ENCODE data around the gene CCDC17.
"Not testable (repeated sequence)": the region's sequence is repeated elsewhere in the genome, so short reads cannot be mapped to it uniquely, and the experiment has no call there.

CCDC17 gene

GRCh38 chr1:45608175-45609156 is 15.4 kb downstream of the CCDC17 start:
- Histone ChIP-seq H3K36me3 (ENCODE audit: control insufficient read depth in 1 of 2, insufficient read depth in 2 of 2, low read length in 2 of 2) (peaks cover 10 to 56% of the 10 kb centered on the region in 2 donors), H3K4me1 (ENCODE audit: control insufficient read depth in 1 of 2, insufficient read depth in 2 of 2, low read length in 2 of 2) (no peaks in the 10 kb centered on the region), H3K9ac (ENCODE audit: low read depth in 1 of 2, low read length in 2 of 2) (no peak overlapping the region), H3K4me3 (ENCODE audit: low read depth in 1 of 2, low read length in 2 of 2) (no peak overlapping the region), H3K27me3 (ENCODE audit: control insufficient read depth in 1 of 2, insufficient read depth in 2 of 2, low read length in 2 of 2) (no peaks in the 10 kb centered on the region), H3K27ac (ENCODE audit: low read depth, low read length) (no peak overlapping the region), H3K9me3 (ENCODE audit: control insufficient read depth in 1 of 2, low read length in 2 of 2) (no peaks in the 10 kb centered on the region)

GRCh38 chr1:45607404-45608074 is 16.3 kb downstream of the CCDC17 start:
- H3K27me3 ChIP-seq (ENCODE audit: control insufficient read depth in 1 of 2, insufficient read depth in 2 of 2, low read length in 2 of 2), result no peaks in the 10 kb centered on the region

GRCh38 chr1:45604239-45604638 is 19.6 kb downstream of the CCDC17 start:
- Histone ChIP-seq H3K9me3 (ENCODE audit: control insufficient read depth in 1 of 2, low read length in 2 of 2) (no peaks in the 10 kb centered on the region), H3K4me1 (ENCODE audit: control insufficient read depth in 1 of 2, insufficient read depth in 2 of 2, low read length in 2 of 2) (peaks cover 0 to 5% of the 10 kb centered on the region in 2 donors), H3K36me3 (ENCODE audit: control insufficient read depth in 1 of 2, insufficient read depth in 2 of 2, low read length in 2 of 2) (peaks cover 10 to 45% of the 10 kb centered on the region in 2 donors), H3K9ac (ENCODE audit: low read depth in 1 of 2, low read length in 2 of 2) (no peak overlapping the region), H3K27ac (ENCODE audit: low read depth, low read length) (no peak overlapping the region), H3K27me3 (ENCODE audit: control insufficient read depth in 1 of 2, insufficient read depth in 2 of 2, low read length in 2 of 2) (no peaks in the 10 kb centered on the region), H3K4me3 (ENCODE audit: low read depth in 1 of 2, low read length in 2 of 2) (no peak overlapping the region)

More at GRCh38 chr1:45607404-45608074, 16.3 kb downstream of the CCDC17 start:
- no peaks in the 10 kb centered on the region for H3K4me1 ChIP-seq (ENCODE audit: control insufficient read depth in 1 of 2, insufficient read depth in 2 of 2, low read length in 2 of 2)
- H3K4me3 ChIP-seq (ENCODE audit: low read depth in 1 of 2, low read length in 2 of 2), result no peak overlapping the region
- peaks cover 10 to 57% of the 10 kb centered on the region in 2 donors for H3K36me3 ChIP-seq (ENCODE audit: control insufficient read depth in 1 of 2, insufficient read depth in 2 of 2, low read length in 2 of 2)
- H3K9ac ChIP-seq (ENCODE audit: low read depth in 1 of 2, low read length in 2 of 2), result no peak overlapping the region
- no peak overlapping the region for H3K27ac ChIP-seq (ENCODE audit: low read depth, low read length)
- H3K9me3 ChIP-seq (ENCODE audit: control insufficient read depth in 1 of 2, low read length in 2 of 2), result no peaks in the 10 kb centered on the region

- H3K4me1 ChIP-seq (ENCODE audit: control insufficient read depth in 1 of 2, insufficient read depth in 2 of 2, low read length in 2 of 2); H3K4me3 ChIP-seq (ENCODE audit: low read depth in 1 of 2, low read length in 2 of 2); H3K27ac ChIP-seq (ENCODE audit: low read depth, low read length); H3K9ac ChIP-seq (ENCODE audit: low read depth in 1 of 2, low read length in 2 of 2); H3K9me3 ChIP-seq (ENCODE audit: control insufficient read depth in 1 of 2, low read length in 2 of 2); H3K27me3 ChIP-seq (ENCODE audit: control insufficient read depth in 1 of 2, insufficient read depth in 2 of 2, low read length in 2 of 2): not testable (repeated sequence)
- peaks cover 2 to 38% of the 10 kb centered on the region in 2 donors for H3K36me3 ChIP-seq (ENCODE audit: control insufficient read depth in 1 of 2, insufficient read depth in 2 of 2, low read length in 2 of 2)
These were observed 27.1 kb downstream of the CCDC17 start for GRCh38 chr1:45596765-45597164.

- H3K36me3 ChIP-seq (ENCODE audit: control insufficient read depth in 1 of 2, insufficient read depth in 2 of 2, low read length in 2 of 2), result peaks cover 2 to 38% of the 10 kb centered on the region in 2 donors
- H3K4me1 ChIP-seq (ENCODE audit: control insufficient read depth in 1 of 2, insufficient read depth in 2 of 2, low read length in 2 of 2), result no peaks in the 10 kb centered on the region
- H3K27me3 ChIP-seq (ENCODE audit: control insufficient read depth in 1 of 2, insufficient read depth in 2 of 2, low read length in 2 of 2), result no peaks in the 10 kb centered on the region
- no peak overlapping the region for H3K4me3 ChIP-seq (ENCODE audit: low read depth in 1 of 2, low read length in 2 of 2)
- H3K9me3 ChIP-seq (ENCODE audit: control insufficient read depth in 1 of 2, low read length in 2 of 2), result no peaks in the 10 kb centered on the region
- H3K27ac ChIP-seq (ENCODE audit: low read depth, low read length), result no peak overlapping the region
- no peak overlapping the region for H3K9ac ChIP-seq (ENCODE audit: low read depth in 1 of 2, low read length in 2 of 2)
These were observed 29.4 kb downstream of the CCDC17 start for GRCh38 chr1:45594412-45594811.

- H3K9ac ChIP-seq (ENCODE audit: low read depth in 1 of 2, low read length in 2 of 2), result no peak overlapping the region
- peaks cover 0 to 21% of the 10 kb centered on the region in 2 donors for H3K36me3 ChIP-seq (ENCODE audit: control insufficient read depth in 1 of 2, insufficient read depth in 2 of 2, low read length in 2 of 2)
- H3K27ac ChIP-seq (ENCODE audit: low read depth, low read length), result no peak overlapping the region
- no peaks in the 10 kb centered on the region for H3K27me3 ChIP-seq (ENCODE audit: control insufficient read depth in 1 of 2, insufficient read depth in 2 of 2, low read length in 2 of 2)
- no peaks in the 10 kb centered on the region for H3K9me3 ChIP-seq (ENCODE audit: control insufficient read depth in 1 of 2, low read length in 2 of 2)
- H3K4me3 ChIP-seq (ENCODE audit: low read depth in 1 of 2, low read length in 2 of 2), result peak overlapping the region in 1 of 2 donors; percentile 43
- peaks cover 17 to 22% of the 10 kb centered on the region in 2 donors for H3K4me1 ChIP-seq (ENCODE audit: control insufficient read depth in 1 of 2, insufficient read depth in 2 of 2, low read length in 2 of 2)
These were observed 34.0 kb downstream of the CCDC17 start for GRCh38 chr1:45589861-45590260.

- H3K9me3 ChIP-seq (ENCODE audit: control insufficient read depth in 1 of 2, low read length in 2 of 2), result no peaks in the 10 kb centered on the region
- H3K36me3 ChIP-seq (ENCODE audit: control insufficient read depth in 1 of 2, insufficient read depth in 2 of 2, low read length in 2 of 2), result no peaks in the 10 kb centered on the region
- no peaks in the 10 kb centered on the region for H3K27me3 ChIP-seq (ENCODE audit: control insufficient read depth in 1 of 2, insufficient read depth in 2 of 2, low read length in 2 of 2)
- H3K4me1 ChIP-seq (ENCODE audit: control insufficient read depth in 1 of 2, insufficient read depth in 2 of 2, low read length in 2 of 2), result peaks cover 17 to 25% of the 10 kb centered on the region in 2 donors
- no peak overlapping the region for H3K27ac ChIP-seq (ENCODE audit: low read depth, low read length)
- H3K4me3 ChIP-seq (ENCODE audit: low read depth in 1 of 2, low read length in 2 of 2), result peak overlapping the region; percentile 12 to 44
- H3K9ac ChIP-seq (ENCODE audit: low read depth in 1 of 2, low read length in 2 of 2), result no peak overlapping the region
These were observed 37.1 kb downstream of the CCDC17 start for GRCh38 chr1:45586769-45587168.

- H3K9ac ChIP-seq (ENCODE audit: low read depth in 1 of 2, low read length in 2 of 2), result peak overlapping the region in 1 of 2 donors; percentile 71
- no peaks in the 10 kb centered on the region for H3K27me3 ChIP-seq (ENCODE audit: control insufficient read depth in 1 of 2, insufficient read depth in 2 of 2, low read length in 2 of 2)
- no peak overlapping the region for H3K27ac ChIP-seq (ENCODE audit: low read depth, low read length)
- H3K4me3 ChIP-seq (ENCODE audit: low read depth in 1 of 2, low read length in 2 of 2), result peak overlapping the region; percentile 100
- no peaks in the 10 kb centered on the region for H3K9me3 ChIP-seq (ENCODE audit: control insufficient read depth in 1 of 2, low read length in 2 of 2)
- peaks cover 17 to 25% of the 10 kb centered on the region in 2 donors for H3K4me1 ChIP-seq (ENCODE audit: control insufficient read depth in 1 of 2, insufficient read depth in 2 of 2, low read length in 2 of 2)
- no peaks in the 10 kb centered on the region for H3K36me3 ChIP-seq (ENCODE audit: control insufficient read depth in 1 of 2, insufficient read depth in 2 of 2, low read length in 2 of 2)
These were observed 38.3 kb downstream of the CCDC17 start for GRCh38 chr1:45585496-45586075.

- peak overlapping the region; percentile 100 for H3K4me3 ChIP-seq (ENCODE audit: low read depth in 1 of 2, low read length in 2 of 2)
- no peaks in the 10 kb centered on the region for H3K9me3 ChIP-seq (ENCODE audit: control insufficient read depth in 1 of 2, low read length in 2 of 2)
- peak overlapping the region; percentile 1 for H3K27ac ChIP-seq (ENCODE audit: low read depth, low read length)
- H3K36me3 ChIP-seq (ENCODE audit: control insufficient read depth in 1 of 2, insufficient read depth in 2 of 2, low read length in 2 of 2), result no peaks in the 10 kb centered on the region
- H3K9ac ChIP-seq (ENCODE audit: low read depth in 1 of 2, low read length in 2 of 2), result peak overlapping the region; percentile 36 to 71
- no peaks in the 10 kb centered on the region for H3K27me3 ChIP-seq (ENCODE audit: control insufficient read depth in 1 of 2, insufficient read depth in 2 of 2, low read length in 2 of 2)
- peaks cover 17 to 25% of the 10 kb centered on the region in 2 donors for H3K4me1 ChIP-seq (ENCODE audit: control insufficient read depth in 1 of 2, insufficient read depth in 2 of 2, low read length in 2 of 2)
These were observed 38.8 kb downstream of the CCDC17 start for GRCh38 chr1:45585110-45585426.

All from duodenal mucosa (tissue), 2 donors.